Natural killer cell (primary cell): ENCODE results near the gene SSTR3. TPM values are rescaled to one million over a fixed set of nuclear protein-coding genes. Genes with fewer than 3 reads are reported as not detected.

Source experiments
- ATAC-seq, 3 donors: fragments of 150-1000 bp in 2 of 3; fragments of 200-7000 bp in 1 of 3; cut with Tn5 transposase; 1 replicate in 1 of 3; 2 replicates in 2 of 3; pipeline ENCODE4 v1.10.0; 2021; ENCODE audit warnings: mild to moderate bottlenecking in 2 of 3, moderate library complexity in 2 of 3
- DNase-seq, 2 donors: peaks; one replicate each; pipeline versions ENCODE4 v3.0.0 to v3.0.0-alpha.2; 2013 to 2021; ENCODE audit warnings: mixed read lengths in 1 of 2
- H3K27ac ChIP-seq: one replicate; pipeline ENCODE4 v1.5.1; 2013; ENCODE audit warnings: mild to moderate bottlenecking, low read length
- H3K27me3 ChIP-seq: one replicate; pipeline ENCODE4 v1.6.1; 2013; ENCODE audit warnings: low read length; ENCODE audit not compliant: control insufficient read depth, insufficient read depth
- H3K36me3 ChIP-seq: one replicate; pipeline ENCODE4 v1.6.1; 2013; ENCODE audit warnings: low read length; ENCODE audit not compliant: control insufficient read depth, insufficient read depth
- H3K4me1 ChIP-seq: one replicate; pipeline ENCODE4 v1.6.1; 2013; ENCODE audit warnings: low read length; ENCODE audit not compliant: control insufficient read depth, insufficient read depth
- H3K4me3 ChIP-seq: one replicate; pipeline ENCODE4 v1.5.1; 2013; ENCODE audit warnings: low read length
- H3K9me3 ChIP-seq: one replicate; pipeline ENCODE4 v1.6.1; 2013; ENCODE audit warnings: low read length; ENCODE audit not compliant: control insufficient read depth, insufficient read depth
- H3K27ac Mint-ChIP-seq, 2 donors: one replicate each; pipeline ENCODE4 v1.8.0; 2022; ENCODE audit warnings: mild to moderate bottlenecking in 2 of 2, mixed read lengths in 2 of 2, moderate library complexity in 1 of 2
- H3K27me3 Mint-ChIP-seq, 2 donors: one replicate each; pipeline ENCODE4 v1.8.0; 2022; ENCODE audit warnings: low read depth in 2 of 2, mixed read lengths in 2 of 2
- H3K36me3 Mint-ChIP-seq: one replicate; pipeline ENCODE4 v1.8.0; 2022; ENCODE audit warnings: mixed read lengths
- H3K4me1 Mint-ChIP-seq, 2 donors: one replicate each; pipeline ENCODE4 v1.8.0; 2022; ENCODE audit warnings: mixed read lengths in 2 of 2
- H3K4me3 Mint-ChIP-seq: one replicate; pipeline ENCODE4 v1.8.0; 2022; ENCODE audit warnings: mild to moderate bottlenecking, moderate library complexity, mixed read lengths
- H3K9me3 Mint-ChIP-seq, 2 donors: one replicate each; pipeline ENCODE4 v1.8.0; 2022; ENCODE audit warnings: mixed read lengths in 2 of 2
- CTCF ChIP-seq: fragments of 200-600 bp; IDR thresholded peaks from one replicate; pipeline ENCODE4 v1.8.0; 2022; ENCODE audit warnings: antibody characterized with exemption
- WGBS: methylation state at CpG from one replicate; pipeline ENCODE4 v1.1.7; 2013; ENCODE audit warnings: missing lambda C conversion rate; ENCODE audit not compliant: insufficient coverage; 5-methylcytosine and 5-hydroxymethylcytosine counted together
- intact Hi-C: fragments of 100-400 bp; cut with micrococcal nuclease; formaldehyde crosslinking; loops from one replicate; pipeline ENCODE4 v1.14.2; 2022
- total RNA-seq, 4 donors: library from RNA; stranded (reverse); fragments of 120-200 nt in 1 of 4; gene quantifications; one replicate each; pipeline versions ENCODE4 v1.2.3 to v1.2.4, GENCODE V29; 2013 to 2022

Gene SSTR3
- total RNA-seq, 3 donors from 2014 or later (not counting 1 experiment from before 2014, with no cell fraction given) = 0.20 to 0.64 (median 0.23) TPM

DNA sequence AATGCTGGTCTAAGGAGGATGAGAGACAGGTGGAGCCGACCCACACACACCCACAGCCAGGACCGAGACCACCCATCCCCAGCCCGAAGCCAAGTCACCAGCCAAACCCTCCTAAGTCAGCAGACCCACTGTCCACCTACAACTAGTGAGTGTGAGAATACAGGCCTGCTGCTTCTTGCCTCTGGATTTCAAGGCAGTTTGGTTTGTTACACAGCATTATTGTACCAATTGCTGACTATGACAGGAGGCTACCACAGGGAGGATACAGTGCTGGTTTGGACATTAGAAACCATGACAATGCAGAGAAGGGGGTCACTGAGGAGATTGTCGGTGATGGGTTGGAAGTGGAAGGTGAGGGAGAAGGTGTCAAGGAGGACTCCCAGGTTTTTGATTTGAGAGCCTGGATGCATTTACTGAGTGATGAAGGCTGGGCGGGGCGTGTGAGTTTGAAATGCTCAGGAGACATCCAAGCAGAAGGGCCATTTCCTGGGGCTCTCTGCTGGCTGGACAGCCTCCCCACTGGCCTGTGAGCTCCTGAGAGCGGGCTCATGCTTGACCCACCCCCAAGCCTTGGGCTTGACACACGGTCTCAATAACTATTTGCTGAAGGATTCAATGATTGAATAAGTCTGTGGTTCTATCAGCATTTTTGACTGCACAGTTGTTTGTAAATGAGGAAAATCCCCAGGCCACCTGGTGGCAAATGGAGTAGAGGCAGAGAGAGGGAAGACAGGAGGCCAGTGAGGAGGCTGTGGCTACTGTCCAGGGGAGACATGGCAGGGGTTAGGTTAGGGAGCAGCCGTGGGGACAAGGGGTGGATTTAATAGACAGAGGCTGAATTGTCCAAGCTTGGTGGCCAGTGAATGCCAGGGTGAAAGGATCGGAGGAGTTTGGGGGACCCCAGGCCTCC is 9.4 kb upstream of the SSTR3 start:
- peak in 1 of 3 donors; percentile 8 for ATAC-seq
- H3K36me3 ChIP-seq = peaks cover 34% of the 10 kb centered on the region
- WGBS = 97% methylated on average over 10 of the region's 10 CpGs
- peaks cover 20% of the 10 kb centered on the region for H3K36me3 Mint-ChIP-seq
- H3K27ac Mint-ChIP-seq = peak overlapping the region; percentile 91
- H3K27me3 Mint-ChIP-seq = peaks cover 0 to under 1% of the 10 kb centered on the region in 2 donors
- DNase-seq = peak in 1 of 2 donors; percentile 49
- H3K27ac ChIP-seq = peak overlapping the region; percentile 83
- peaks cover 70 to 83% of the 10 kb centered on the region in 2 donors for H3K4me1 Mint-ChIP-seq
- H3K9me3 ChIP-seq = no peaks in the 10 kb centered on the region
- peak; percentile 30 for TF ChIP-seq CTCF
- peaks cover 0 to 3% of the 10 kb centered on the region in 2 donors for H3K9me3 Mint-ChIP-seq
- peak overlapping the region; percentile 76 for H3K4me3 Mint-ChIP-seq
- H3K4me1 ChIP-seq = peaks cover 85% of the 10 kb centered on the region
- H3K27me3 ChIP-seq = no peaks in the 10 kb centered on the region
- intact Hi-C loops = no loop called here
- H3K4me3 ChIP-seq = no peak overlapping the region

DNA sequence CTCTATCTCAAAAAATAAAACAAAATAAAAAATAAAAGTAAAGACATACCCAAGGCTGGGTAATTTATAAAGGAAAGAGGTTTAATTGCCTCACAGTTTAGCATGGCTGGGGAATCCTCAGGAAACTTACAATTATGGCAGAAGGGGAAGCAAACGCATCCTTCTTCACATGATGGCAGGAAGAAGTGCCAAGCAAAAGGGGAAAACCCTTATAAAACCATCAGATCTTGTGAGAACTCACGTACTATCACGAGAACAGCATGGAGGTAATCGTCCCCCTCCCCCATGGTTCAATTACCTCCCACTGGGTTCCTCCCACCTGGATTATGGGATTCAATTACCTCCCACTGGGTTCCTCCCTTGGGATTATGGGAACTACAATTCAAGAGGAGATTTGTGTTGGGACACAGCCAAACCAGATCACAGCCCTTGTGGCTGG is 8.3 kb upstream of the SSTR3 start:
- Histone ChIP-seq H3K4me3 (no peak overlapping the region), H3K4me1 (peaks cover 75% of the 10 kb centered on the region), H3K27ac (peak overlapping the region; percentile 48), H3K9me3 (no peaks in the 10 kb centered on the region), H3K27me3 (no peaks in the 10 kb centered on the region), H3K36me3 (peaks cover 23% of the 10 kb centered on the region)
- Mint-ChIP-seq H3K27me3 (peaks cover 0 to 2% of the 10 kb centered on the region in 2 donors), H3K9me3 (peaks cover 0 to 3% of the 10 kb centered on the region in 2 donors), H3K36me3 (peaks cover 17% of the 10 kb centered on the region), H3K4me1 (peaks cover 65 to 73% of the 10 kb centered on the region in 2 donors), H3K27ac (peak overlapping the region; percentile 91), H3K4me3 (no peak overlapping the region)
- intact Hi-C loops = no loop called here
- ATAC-seq = no peak
- no peak for TF ChIP-seq CTCF
- DNase-seq = peak in 1 of 2 donors; percentile 68
- 10% methylated on average over 4 of the region's 4 CpGs for WGBS

DNA sequence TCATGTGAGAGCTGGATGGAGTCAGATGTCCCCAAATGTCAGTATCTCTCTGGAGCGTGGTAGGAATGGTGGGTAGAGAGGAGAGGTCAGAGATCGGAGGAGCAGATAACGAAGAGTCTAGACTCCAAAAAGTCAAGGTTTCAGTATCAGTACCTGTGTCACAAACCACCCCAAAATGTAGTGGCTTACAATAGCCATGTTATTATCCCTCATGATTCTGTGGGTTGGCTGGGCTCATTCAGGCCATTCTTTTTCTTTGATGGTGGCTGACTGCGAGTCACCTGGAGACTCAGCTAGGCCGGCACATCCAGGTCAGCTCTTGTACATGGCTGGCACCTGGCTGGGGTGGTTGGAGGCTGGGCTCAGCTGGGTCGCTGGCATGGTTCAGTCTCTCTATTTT is 7.3 kb upstream of the SSTR3 start:
- Mint-ChIP-seq H3K27me3 (peaks cover 0 to 2% of the 10 kb centered on the region in 2 donors), H3K27ac (peak overlapping the region; percentile 68 to 91), H3K36me3 (peaks cover 7% of the 10 kb centered on the region), H3K9me3 (peaks cover 0 to 3% of the 10 kb centered on the region in 2 donors), H3K4me1 (peaks cover 54 to 63% of the 10 kb centered on the region in 2 donors), H3K4me3 (no peak overlapping the region)
- H3K4me1 ChIP-seq = peaks cover 64% of the 10 kb centered on the region
- WGBS = 91% methylated on average over 6 of the region's 6 CpGs
- intact Hi-C loops = no loop called here
- TF ChIP-seq CTCF = no peak
- H3K9me3 ChIP-seq = no peaks in the 10 kb centered on the region
- DNase-seq = peak in 1 of 2 donors; percentile 59
- H3K27me3 ChIP-seq = no peaks in the 10 kb centered on the region
- H3K36me3 ChIP-seq = peaks cover 13% of the 10 kb centered on the region
- ATAC-seq = no peak
- no peak overlapping the region for H3K4me3 ChIP-seq
- peak overlapping the region; percentile 53 for H3K27ac ChIP-seq
